SK-N-SH treated with all-trans-retinoic acid at 6 μM for 48 hours (cell line): ENCODE measurements around the gene TAF12.
A peak's percentile ranks its signal among the peaks of the same experiment; 100 is the strongest.
"Not testable (repeated sequence)": the region's sequence is repeated elsewhere in the genome, so short reads cannot be mapped to it uniquely, and the experiment has no call there.

Experiments
- ATAC-seq: fragments of 200-7000 bp; cut with Tn5 transposase; 3 replicates; pipeline ENCODE4 v1.9.1; 2020; ENCODE audit warnings: mild to moderate bottlenecking, moderate library complexity
- ARNTL ChIP-seq: fragments of 450-650 bp; formaldehyde crosslinking; IDR thresholded peaks from 2 replicates; pipeline ENCODE4 v1.5.0; 2020; ENCODE audit warnings: low read depth, mild to moderate bottlenecking, moderate library complexity, borderline replicate concordance
- BACH2 ChIP-seq: fragments of 250-450 bp; sonication (Bioruptor Pico); IDR thresholded peaks from 2 replicates; pipeline ENCODE4 v1.9.0; 2021; ENCODE audit warnings: mild to moderate bottlenecking, borderline replicate concordance
- CREB5 ChIP-seq: fragments of 250-450 bp; sonication (Bioruptor Pico); IDR thresholded peaks from 2 replicates; pipeline ENCODE4 v1.5.1; 2020; ENCODE audit warnings: low read depth, mild to moderate bottlenecking, moderate library complexity
- CSDC2 ChIP-seq: fragments of 250-450 bp; sonication (Bioruptor Pico); IDR thresholded peaks from 2 replicates; pipeline ENCODE4 v1.5.0; 2020; ENCODE audit warnings: mild to moderate bottlenecking, moderate library complexity
- CSRNP3 ChIP-seq: fragments of 250-450 bp; sonication (Bioruptor Pico); IDR thresholded peaks from 2 replicates; pipeline ENCODE4 v1.5.1; 2021; ENCODE audit warnings: mild to moderate bottlenecking, moderate library complexity
- GLIS3 ChIP-seq: fragments of 250-450 bp; sonication (Bioruptor Pico); IDR thresholded peaks from 2 replicates; pipeline ENCODE4 v1.5.0; 2020; ENCODE audit warnings: mild to moderate bottlenecking, moderate library complexity
- ISL1 ChIP-seq: fragments of 250-450 bp; sonication (Bioruptor Pico); IDR thresholded peaks from 2 replicates; pipeline ENCODE4 v2.1.2; 2022; ENCODE audit warnings: mild to moderate bottlenecking, moderate library complexity
- POU6F1 ChIP-seq: fragments of 250-450 bp; sonication (Bioruptor Pico); IDR thresholded peaks from 2 replicates; pipeline ENCODE4 v1.8.0; 2021; ENCODE audit warnings: low read depth, mild to moderate bottlenecking, moderate library complexity, borderline replicate concordance
- PPARA ChIP-seq: fragments of 250-450 bp; sonication (Bioruptor Pico); IDR thresholded peaks from 2 replicates; pipeline ENCODE4 v1.5.0; 2020; ENCODE audit warnings: mild to moderate bottlenecking, borderline replicate concordance
- RARB ChIP-seq: fragments of 250-450 bp; sonication (Bioruptor Pico); IDR thresholded peaks from 2 replicates; pipeline ENCODE4 v1.8.0; 2021; ENCODE audit warnings: mild to moderate bottlenecking, moderate library complexity
- SNAI2 ChIP-seq: fragments of 250-450 bp; sonication (Bioruptor Pico); IDR thresholded peaks from 2 replicates; pipeline ENCODE4 v1.5.0; 2020; ENCODE audit warnings: mild to moderate bottlenecking, moderate library complexity
- TCF4 ChIP-seq: fragments of 250-450 bp; sonication (Bioruptor Pico); IDR thresholded peaks from 2 replicates; pipeline ENCODE4 v1.8.0; 2021; ENCODE audit warnings: mild to moderate bottlenecking, moderate library complexity, borderline replicate concordance
- TOX ChIP-seq: fragments of 250-450 bp; sonication (Bioruptor Pico); IDR thresholded peaks from 2 replicates; pipeline ENCODE4 v1.8.0; 2021; ENCODE audit warnings: mild to moderate bottlenecking, moderate library complexity, borderline replicate concordance
- TSHZ2 ChIP-seq: fragments of 250-450 bp; sonication (Bioruptor Pico); IDR thresholded peaks from 2 replicates; pipeline ENCODE4 v1.5.0; 2020; ENCODE audit warnings: mild to moderate bottlenecking, moderate library complexity
- ZC3H10 ChIP-seq: fragments of 250-450 bp; sonication (Bioruptor Pico); IDR thresholded peaks from 2 replicates; pipeline ENCODE4 v1.5.1; 2021; ENCODE audit warnings: mild to moderate bottlenecking, moderate library complexity
- ZFP3 ChIP-seq: fragments of 250-450 bp; sonication (Bioruptor Pico); IDR thresholded peaks from 2 replicates; pipeline ENCODE4 v1.5.0; 2020; ENCODE audit warnings: mild to moderate bottlenecking, moderate library complexity
- ZFP30 ChIP-seq: fragments of 450-650 bp; formaldehyde crosslinking; IDR thresholded peaks from 2 replicates; pipeline ENCODE4 v1.5.0; 2022; ENCODE audit warnings: mild to moderate bottlenecking, moderate library complexity
- ZNF565 ChIP-seq: fragments of 450-650 bp; formaldehyde crosslinking; conservative IDR thresholded peaks from 2 replicates; pipeline ENCODE4 v1.5.0; 2020; ENCODE audit warnings: low read depth, mild to moderate bottlenecking, moderate library complexity
- ZNF70 ChIP-seq: fragments of 450-650 bp; formaldehyde crosslinking; IDR thresholded peaks from 2 replicates; pipeline ENCODE4 v1.5.0; 2020; ENCODE audit warnings: mild to moderate bottlenecking, moderate library complexity
- ZNF8 ChIP-seq: fragments of 450-650 bp; formaldehyde crosslinking; IDR thresholded peaks from 2 replicates; pipeline ENCODE4 v1.5.0; 2020; ENCODE audit warnings: mild to moderate bottlenecking, moderate library complexity

Gene TAF12

GRCh38 chr1:28592321-28593071 is 50.4 kb downstream of the TAF12 start:
- peak; percentile 65 for ATAC-seq

GRCh38 chr1:28591708-28592320 is 51.1 kb downstream of the TAF12 start, which contains the start of gene RAB42:
RAB42 (plus strand) TSS chr1:28592265; CDS start chr1:28592512, 247 bp downstream.
- TF ChIP-seq ARNTL (CRISPR knock-in tag) (no peak), CREB5 (CRISPR knock-in tag) (no peak), SNAI2 (CRISPR knock-in tag) (no peak), PPARA (CRISPR knock-in tag) (no peak), POU6F1 (CRISPR knock-in tag) (no peak), GLIS3 (CRISPR knock-in tag) (no peak), CSDC2 (CRISPR knock-in tag) (no peak), ZFP30 (no peak), RARB (CRISPR knock-in tag) (no peak), ZNF70 (CRISPR knock-in tag) (no peak), ZFP3 (CRISPR knock-in tag) (no peak), TOX (CRISPR knock-in tag) (no peak)
- peak; percentile 27 for ATAC-seq

More at GRCh38 chr1:28592321-28593071, 50.4 kb downstream of the TAF12 start:
- TF ChIP-seq PPARA (CRISPR knock-in tag) = no peak
- no peak for TF ChIP-seq ZNF565 (CRISPR knock-in tag)
- no peak for TF ChIP-seq RARB (CRISPR knock-in tag)
- no peak for TF ChIP-seq ARNTL (CRISPR knock-in tag)
- TF ChIP-seq TSHZ2 = no peak
- no peak for TF ChIP-seq CSRNP3
- no peak for TF ChIP-seq ZFP30
- TF ChIP-seq ZNF70 (CRISPR knock-in tag) = no peak

- not testable (repeated sequence) for ATAC-seq
Measured at GRCh38 chr1:28586585-28587391, 56.1 kb downstream of the TAF12 start.

- ATAC-seq = peak; percentile 45
- TF ChIP-seq ZFP3 (CRISPR knock-in tag) (no peak), BACH2 (CRISPR knock-in tag) (no peak), ISL1 (CRISPR knock-in tag) (no peak), TCF4 (no peak), POU6F1 (CRISPR knock-in tag) (no peak), ZNF8 (CRISPR knock-in tag) (no peak), ZC3H10 (CRISPR knock-in tag) (no peak), TSHZ2 (no peak), ARNTL (CRISPR knock-in tag) (no peak), SNAI2 (CRISPR knock-in tag) (no peak)
Measured at GRCh38 chr1:28582248-28582615, 60.6 kb downstream of the TAF12 start.
